ENCODE data around the gene ADAM19.

The ADAM19 gene

GRCh38 chr5:157593052-157593757 lies 17.6 kb upstream of the ADAM19 start:
- H3K27me3 ChIP-seq (ENCODE audit: insufficient read depth, low read length, poor library complexity): no peaks in the 10 kb centered on the region
- no peaks in the 10 kb centered on the region for H4K20me1 ChIP-seq (ENCODE audit: insufficient read depth, low read length)
- H3K27ac ChIP-seq (ENCODE audit: low read length): peak overlapping the region; percentile 54
- TF ChIP-seq CTCF (IDR thresholded peaks at IDR 0.05; ENCODE audit: borderline replicate concordance, extremely low read depth, low read length, poor library complexity, severe bottlenecking): no peak
- no peak for TF ChIP-seq EZH2 (IDR thresholded peaks at IDR 0.05; ENCODE audit: borderline replicate concordance, low read depth, low read length, severe bottlenecking)
- peak overlapping the region in 1 of 2 experiments; percentile 9; a peak in 1 of 4 replicates for H3K4me3 ChIP-seq (ENCODE audit: low read depth in 1 of 2, low read length in 2 of 2)
- H3K9me3 ChIP-seq (ENCODE audit: insufficient read depth, low read length, severe bottlenecking): no peaks in the 10 kb centered on the region
- ATAC-seq (ENCODE audit: insufficient read depth, low read depth) (no peak), DNase-seq (no peak)
- no peak overlapping the region for H3K9ac ChIP-seq (ENCODE audit: low read depth, low read length)
- no peak overlapping the region for H2AFZ ChIP-seq (ENCODE audit: low read depth, low read length)
- H3K4me1 ChIP-seq (ENCODE audit: insufficient read depth, low read length): peaks cover 57% of the 10 kb centered on the region
- no peaks in the 10 kb centered on the region for H3K36me3 ChIP-seq (ENCODE audit: insufficient read depth, low read length)
- H3K4me2 ChIP-seq (ENCODE audit: insufficient read depth, low read length): peak overlapping the region; percentile 37
- H3K79me2 ChIP-seq (ENCODE audit: insufficient read depth, low read length): no peaks in the 10 kb centered on the region

- Histone ChIP-seq H3K79me2 (ENCODE audit: insufficient read depth, low read length) (no peaks in the 10 kb centered on the region), H3K4me1 (ENCODE audit: insufficient read depth, low read length) (peaks cover 55% of the 10 kb centered on the region), H3K9me3 (ENCODE audit: insufficient read depth, low read length, severe bottlenecking) (no peaks in the 10 kb centered on the region), H2AFZ (ENCODE audit: low read depth, low read length) (peak overlapping the region; percentile 51), H3K36me3 (ENCODE audit: insufficient read depth, low read length) (no peaks in the 10 kb centered on the region), H3K4me3 (ENCODE audit: low read depth in 1 of 2, low read length in 2 of 2) (peak overlapping the region in 1 of 2 experiments; percentile 9; a peak in 1 of 4 replicates), H3K27ac (ENCODE audit: low read length) (peak overlapping the region; percentile 54), H3K27me3 (ENCODE audit: insufficient read depth, low read length, poor library complexity) (no peaks in the 10 kb centered on the region), H4K20me1 (ENCODE audit: insufficient read depth, low read length) (no peaks in the 10 kb centered on the region), H3K9ac (ENCODE audit: low read depth, low read length) (no peak overlapping the region), H3K4me2 (ENCODE audit: insufficient read depth, low read length) (peak overlapping the region; percentile 37)
- DNase-seq (no peak), ATAC-seq (ENCODE audit: insufficient read depth, low read depth) (no peak)
- no peak for TF ChIP-seq CTCF (IDR thresholded peaks at IDR 0.05; ENCODE audit: borderline replicate concordance, extremely low read depth, low read length, poor library complexity, severe bottlenecking)
- TF ChIP-seq EZH2 (IDR thresholded peaks at IDR 0.05; ENCODE audit: borderline replicate concordance, low read depth, low read length, severe bottlenecking): no peak
Observed at GRCh38 chr5:157592594-157592993, 17.0 kb upstream of the ADAM19 start.

GRCh38 chr5:157590478-157590877 lies 14.9 kb upstream of the ADAM19 start:
- H2AFZ ChIP-seq (ENCODE audit: low read depth, low read length): no peak overlapping the region
- H3K4me2 ChIP-seq (ENCODE audit: insufficient read depth, low read length): no peak overlapping the region
- H3K4me1 ChIP-seq (ENCODE audit: insufficient read depth, low read length): peaks cover 34% of the 10 kb centered on the region
- TF ChIP-seq CTCF (IDR thresholded peaks at IDR 0.05; ENCODE audit: borderline replicate concordance, extremely low read depth, low read length, poor library complexity, severe bottlenecking) (no peak), EZH2 (IDR thresholded peaks at IDR 0.05; ENCODE audit: borderline replicate concordance, low read depth, low read length, severe bottlenecking) (no peak)
- DNase-seq: no peak
- H3K36me3 ChIP-seq (ENCODE audit: insufficient read depth, low read length): no peaks in the 10 kb centered on the region
- H3K27me3 ChIP-seq (ENCODE audit: insufficient read depth, low read length, poor library complexity): no peaks in the 10 kb centered on the region
- no peak overlapping the region for H3K9ac ChIP-seq (ENCODE audit: low read depth, low read length)
- H3K4me3 ChIP-seq (ENCODE audit: low read depth in 1 of 2, low read length in 2 of 2): no peak overlapping the region
- H4K20me1 ChIP-seq (ENCODE audit: insufficient read depth, low read length): no peaks in the 10 kb centered on the region
- no peaks in the 10 kb centered on the region for H3K79me2 ChIP-seq (ENCODE audit: insufficient read depth, low read length)
- ATAC-seq (ENCODE audit: insufficient read depth, low read depth): no peak
- H3K27ac ChIP-seq (ENCODE audit: low read length): no peak overlapping the region
- H3K9me3 ChIP-seq (ENCODE audit: insufficient read depth, low read length, severe bottlenecking): no peaks in the 10 kb centered on the region

Measured in DND-41 (cell line).